ENCODE results near the gene ADGRD1.

Gene ADGRD1

DNA sequence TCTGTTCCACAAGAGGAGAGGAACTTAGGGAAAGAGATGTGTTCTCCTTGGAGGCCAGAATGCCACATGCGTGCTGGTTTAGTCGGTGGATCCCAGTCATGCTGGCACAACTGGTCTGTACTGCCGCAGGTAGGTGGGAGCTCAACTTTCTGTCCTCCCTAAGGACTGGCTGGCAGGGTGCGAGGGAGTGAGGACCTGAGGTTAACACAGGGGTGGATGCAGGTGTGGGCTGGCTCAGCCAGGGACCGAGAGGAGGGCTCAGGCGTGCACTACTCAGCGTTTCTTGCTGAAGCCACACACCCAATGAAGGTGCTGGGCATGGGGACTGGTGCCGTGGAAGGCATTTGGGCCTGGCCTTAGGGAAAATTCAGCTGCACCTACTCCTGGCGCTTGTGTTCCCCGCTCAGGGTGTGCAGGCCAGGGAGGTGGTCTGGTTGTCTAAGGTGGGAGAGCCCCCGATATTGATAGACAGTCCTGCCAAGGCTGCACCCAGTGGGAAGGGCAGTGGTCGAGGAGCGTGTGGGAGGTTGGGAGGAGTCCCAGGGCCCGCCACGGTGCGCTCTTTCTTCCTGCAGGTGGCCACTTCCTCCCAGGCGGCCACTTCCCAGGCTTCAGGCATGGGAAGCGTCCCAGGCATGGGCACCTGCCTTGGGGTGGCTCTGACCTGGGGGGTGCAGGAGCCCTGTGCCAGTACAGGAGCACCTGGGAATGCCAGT, 138.4 kb downstream of the ADGRD1 start:
- DNase-seq (ENCODE audit: low read depth in 2 of 2), result no peak

DNA sequence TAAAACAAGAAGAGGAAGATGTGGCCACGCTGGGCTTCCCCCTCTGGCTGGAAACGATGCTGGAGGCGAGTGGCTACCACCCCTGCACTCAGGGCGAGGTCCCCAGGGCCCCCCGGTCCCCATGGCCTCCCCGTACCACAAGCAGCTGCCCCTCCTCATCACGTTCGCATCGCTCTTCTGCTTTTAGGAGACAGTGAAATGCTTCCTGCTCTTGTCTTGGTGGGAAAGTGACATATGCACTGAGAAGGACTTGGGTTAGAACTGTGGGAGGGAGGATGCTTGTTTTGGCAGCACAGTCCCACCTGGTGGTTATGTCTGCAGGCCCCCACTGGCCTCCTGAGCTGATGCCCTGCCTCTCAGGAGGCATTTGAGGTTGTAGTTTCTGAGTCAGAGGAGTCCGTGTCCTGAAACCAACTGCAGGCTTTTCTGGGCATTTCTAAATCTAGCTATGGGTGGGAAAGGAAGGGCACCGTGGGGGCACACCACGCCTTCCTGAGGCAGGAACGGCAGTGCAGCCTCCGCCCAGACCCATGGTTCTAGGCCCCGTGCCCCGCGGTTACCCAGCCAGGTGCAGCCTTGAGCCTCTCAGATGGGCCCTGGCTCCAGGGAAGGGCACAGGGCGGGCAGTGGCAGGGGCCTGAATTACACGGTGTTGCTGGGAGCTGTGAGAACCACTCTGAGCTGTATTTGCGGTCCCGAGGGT, 139.3 kb downstream of the ADGRD1 start:
- DNase-seq (ENCODE audit: low read depth in 2 of 2), result peak in 1 of 2 donors; percentile 35

DNA sequence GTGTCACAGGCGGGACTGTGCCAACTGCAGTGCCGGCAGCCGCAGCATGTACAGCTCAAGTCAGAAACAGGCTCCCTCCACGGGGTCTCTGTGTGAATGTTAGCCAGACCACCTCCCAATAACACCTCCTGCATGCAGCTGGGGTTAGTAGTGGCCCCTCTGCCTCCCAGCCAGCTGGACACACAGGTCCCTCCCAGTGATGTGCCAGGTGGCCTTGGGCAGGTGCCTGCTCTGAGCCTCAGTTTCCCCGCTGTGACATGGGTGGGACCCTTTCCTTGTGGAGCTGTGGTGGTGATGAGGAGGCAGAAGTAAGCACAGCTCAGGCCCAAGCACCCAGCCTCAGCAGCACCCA, 139.9 kb downstream of the ADGRD1 start:
- DNase-seq (ENCODE audit: low read depth in 2 of 2), result no peak

DNA sequence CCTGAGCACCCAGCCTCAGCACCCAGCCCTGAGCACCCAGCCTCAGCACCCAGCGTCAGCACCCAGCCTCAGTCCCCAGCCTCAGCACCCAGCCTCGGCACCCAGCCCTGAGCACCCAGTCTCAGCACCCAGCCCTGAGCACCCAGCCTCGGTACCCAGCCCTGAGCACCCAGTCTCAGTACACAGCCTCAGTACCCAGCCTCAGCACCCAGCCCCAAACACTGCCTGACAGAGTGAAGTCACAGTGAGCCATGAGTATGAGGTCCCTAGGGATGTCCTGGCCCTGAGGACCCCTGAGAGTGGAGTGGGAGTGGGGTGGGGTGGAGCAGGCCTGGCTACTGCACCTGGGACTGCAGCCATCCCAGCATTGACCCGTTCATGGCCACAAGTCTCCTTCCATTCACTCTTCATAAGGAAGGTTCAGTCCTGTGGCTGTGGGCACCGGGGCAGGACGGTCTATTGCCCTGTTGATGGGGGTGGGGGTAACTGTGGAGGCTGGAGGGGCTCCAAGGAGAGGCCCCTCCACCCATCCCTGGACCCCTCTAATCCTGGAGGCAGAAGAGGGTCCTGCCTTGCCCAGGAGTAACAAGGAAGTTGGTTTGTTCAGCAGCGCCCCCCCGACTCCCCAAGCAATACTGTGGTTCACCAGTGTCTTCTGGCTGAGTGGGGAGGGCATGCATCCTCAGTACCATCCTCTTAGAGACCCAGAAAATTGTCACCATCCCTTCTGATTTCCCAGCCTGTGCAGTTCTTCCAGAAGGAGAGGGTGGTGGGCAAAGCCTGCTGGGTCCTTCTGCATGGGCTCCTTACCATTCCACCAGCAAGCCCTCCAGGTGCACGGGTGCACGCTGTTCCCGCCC, 140.5 kb downstream of the ADGRD1 start:
- DNase-seq (ENCODE audit: low read depth in 2 of 2), result no peak

DNA sequence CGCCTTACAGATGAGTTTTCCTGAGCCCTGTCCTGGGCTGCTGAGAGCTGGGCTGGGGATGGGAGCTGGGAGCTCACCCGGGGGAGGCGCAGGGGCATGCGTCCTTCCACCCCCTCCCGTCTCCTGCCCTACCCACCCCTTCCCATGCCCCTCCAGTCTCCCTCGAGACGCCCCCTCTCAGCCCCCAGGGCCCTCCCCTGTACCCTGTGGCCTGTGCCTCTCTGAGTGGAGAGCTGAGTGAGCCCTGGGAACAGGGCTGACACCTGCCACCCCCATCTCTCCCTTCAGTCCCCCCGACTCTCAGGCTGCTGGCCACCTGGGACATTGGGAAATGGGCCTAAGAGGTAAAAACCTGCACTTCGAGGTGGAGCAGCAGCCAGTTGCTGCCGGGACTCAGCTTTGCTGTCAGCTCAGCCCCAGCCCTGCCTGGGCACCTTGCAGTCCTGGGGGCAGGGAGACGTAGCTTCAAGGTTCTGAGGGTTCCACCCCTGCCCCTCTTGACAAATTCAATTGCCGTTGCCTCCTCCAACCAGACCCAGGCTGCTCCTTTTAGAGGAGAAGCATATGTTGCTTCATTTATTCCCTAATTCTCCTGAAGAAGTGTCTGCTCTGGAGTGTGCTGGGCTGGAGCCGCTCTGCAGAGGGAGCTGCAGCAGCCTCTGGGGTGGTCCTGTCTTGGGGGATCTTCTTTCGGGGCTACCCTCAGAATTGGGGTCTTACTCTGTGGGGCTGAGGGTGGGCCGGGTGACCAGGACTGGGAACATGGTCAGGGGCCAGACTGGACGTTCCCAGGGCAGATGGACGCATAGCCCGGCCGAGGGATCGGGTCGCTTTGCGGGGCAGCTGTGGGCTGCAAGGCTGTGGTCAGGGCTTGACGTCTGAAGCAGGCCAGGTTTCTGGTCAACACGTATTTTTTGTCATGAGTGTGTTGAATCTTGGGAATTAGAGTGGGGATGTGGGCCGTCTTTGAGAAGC, 141.4 kb downstream of the ADGRD1 start:
- no peak for DNase-seq (ENCODE audit: low read depth in 2 of 2)

DNA sequence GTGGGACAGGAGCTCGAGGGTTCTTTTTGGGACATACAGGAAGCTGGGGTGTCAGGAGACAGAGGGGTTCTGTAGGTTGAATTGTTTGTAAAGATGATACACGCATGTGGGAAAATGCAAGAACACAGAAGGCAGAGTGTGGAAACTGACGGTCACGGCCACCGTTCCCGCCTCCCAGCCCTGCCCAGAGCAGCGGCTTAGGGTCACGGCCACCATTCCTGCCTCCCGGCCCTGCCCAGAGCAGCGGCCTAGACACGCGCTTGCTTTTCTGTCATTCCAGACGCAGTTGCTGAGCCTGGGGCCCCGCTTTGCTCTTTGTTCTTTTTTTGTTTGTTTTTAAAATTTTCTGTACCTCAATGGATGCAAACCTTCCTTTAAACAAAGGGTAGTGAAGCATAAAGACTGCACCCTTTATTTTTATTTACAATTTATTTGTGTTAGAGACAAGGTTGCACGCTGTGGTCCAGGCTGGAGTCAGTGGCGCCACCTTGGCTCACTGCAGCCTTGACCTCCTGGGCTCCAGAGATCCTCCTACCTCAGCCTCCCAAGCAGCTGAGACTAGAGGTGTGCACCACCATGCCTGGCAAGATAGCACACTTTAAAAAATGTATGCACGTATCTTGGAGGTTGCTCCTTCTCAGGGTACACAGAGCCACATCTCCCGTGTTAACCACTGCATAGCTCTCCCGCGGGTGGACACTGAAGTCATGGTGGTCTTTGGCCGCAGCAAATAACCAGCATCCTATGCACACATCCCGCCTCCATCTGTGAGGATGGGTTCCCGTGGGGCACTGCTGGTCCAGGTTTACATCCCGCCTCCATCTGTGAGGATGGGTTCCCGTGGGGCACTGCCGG, 142.3 kb downstream of the ADGRD1 start:
- DNase-seq (ENCODE audit: low read depth in 2 of 2), result no peak

DNA sequence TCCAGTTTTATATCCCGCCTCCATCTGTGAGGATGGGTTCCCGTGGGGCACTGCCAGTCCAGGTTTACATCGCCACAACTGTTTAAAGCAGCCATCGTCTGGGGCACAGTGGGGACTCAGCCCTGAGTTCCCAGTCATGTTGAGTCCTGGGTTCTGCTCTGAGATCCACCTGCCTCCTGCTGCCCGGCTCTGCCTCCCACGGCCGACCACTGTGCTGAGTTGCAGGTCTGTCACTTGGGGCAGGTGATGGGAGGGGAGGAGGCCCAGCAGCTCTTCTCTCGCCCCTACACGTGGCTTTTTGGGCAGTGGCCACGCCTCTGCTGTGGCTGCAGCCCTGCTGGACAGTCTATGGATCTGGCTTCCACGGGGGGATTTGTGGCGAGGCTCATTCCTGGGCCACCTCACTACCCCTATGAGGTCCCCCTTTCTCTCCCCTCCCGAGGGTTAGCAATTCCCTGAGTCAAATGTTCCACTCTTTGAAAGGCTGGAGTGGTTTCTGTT, 143.0 kb downstream of the ADGRD1 start:
- DNase-seq (ENCODE audit: low read depth in 2 of 2), result no peak

DNA sequence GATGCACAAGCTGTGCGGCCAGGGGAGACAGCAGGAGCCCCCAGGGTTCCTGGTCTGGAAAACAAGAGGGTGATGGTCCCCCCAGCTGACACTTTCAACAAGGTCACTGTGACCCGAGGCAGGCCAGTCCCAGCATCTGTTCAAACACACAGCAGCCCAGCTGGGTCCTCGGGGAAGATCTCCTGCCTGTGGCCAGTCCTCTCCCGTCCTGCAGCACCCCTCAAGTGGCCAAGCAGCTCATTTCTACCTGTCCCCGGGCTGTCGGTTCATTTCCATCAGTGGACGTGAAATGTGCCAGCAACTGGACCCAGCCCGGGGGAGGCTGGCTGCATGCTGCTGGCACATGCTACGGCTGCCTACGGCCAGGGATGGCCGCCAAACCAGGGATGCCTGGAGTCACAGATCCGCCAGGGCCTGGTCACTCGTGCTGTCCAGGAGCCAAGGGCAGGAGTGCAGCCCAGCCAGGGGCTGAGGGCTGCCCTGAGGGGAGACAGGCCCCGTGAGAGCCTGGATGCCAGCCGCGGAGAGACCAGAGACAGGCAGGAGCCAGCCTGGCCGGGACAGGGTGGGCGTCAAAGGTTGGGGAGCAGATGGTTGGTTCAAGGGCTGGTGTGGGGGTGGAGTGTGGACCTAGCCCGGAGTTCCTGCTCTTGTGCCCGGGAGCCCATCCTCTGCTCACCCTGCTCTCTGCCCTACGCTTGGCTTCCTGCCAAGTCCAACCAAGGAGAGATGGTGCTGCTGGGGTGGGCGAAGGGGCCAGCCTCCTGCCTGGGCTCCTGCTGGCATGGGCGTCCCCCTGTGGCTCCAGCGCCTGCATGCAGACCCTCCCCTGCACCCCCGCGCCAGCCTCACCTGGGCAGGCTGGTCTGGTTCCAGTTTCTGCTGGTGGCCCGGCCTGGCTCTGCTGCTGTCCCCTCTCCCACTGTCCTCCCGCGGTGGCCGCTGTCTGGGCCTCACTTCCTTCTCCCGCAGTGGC, 143.8 kb downstream of the ADGRD1 start:
- no peak for DNase-seq (ENCODE audit: low read depth in 2 of 2)

DNA sequence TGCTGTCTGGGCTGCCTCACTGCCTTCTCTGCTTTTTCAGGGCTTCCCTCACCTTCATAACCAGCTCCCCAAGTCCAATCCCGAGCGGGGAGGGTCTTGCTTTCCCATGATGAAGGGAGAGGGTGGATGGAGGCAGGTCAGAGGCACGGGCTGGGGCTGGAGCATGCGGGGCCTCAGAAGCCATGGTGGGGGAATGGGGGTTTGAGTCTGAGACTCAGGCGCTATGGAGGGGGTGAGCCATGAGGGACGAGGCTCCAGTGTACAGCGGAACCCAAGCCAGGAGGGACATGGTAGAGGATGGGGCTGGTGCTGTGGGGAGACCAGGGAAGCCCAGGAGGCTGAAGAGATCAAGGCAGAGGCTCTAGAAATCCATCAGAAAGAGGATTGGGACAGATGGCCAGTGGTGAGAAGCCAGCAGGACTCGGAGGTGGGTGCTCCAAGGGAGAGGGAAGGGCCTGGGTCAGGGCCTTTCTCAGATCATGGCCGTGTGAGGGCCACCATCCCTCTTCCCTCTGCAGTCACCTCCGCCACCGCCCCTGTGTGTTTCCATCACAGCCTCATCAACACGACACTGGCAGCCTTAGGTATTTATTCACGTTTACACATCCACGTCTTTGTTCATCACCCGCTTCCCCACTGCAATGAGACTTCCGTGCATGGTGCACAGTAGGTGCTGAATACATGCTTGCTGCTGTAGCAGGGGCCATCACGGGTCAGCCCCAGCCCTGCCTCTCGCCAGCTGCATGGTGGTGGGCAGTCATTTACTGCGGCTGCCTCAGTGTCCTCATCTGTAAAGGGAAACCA, 144.7 kb downstream of the ADGRD1 start:
- no peak for DNase-seq (ENCODE audit: low read depth in 2 of 2)

DNA sequence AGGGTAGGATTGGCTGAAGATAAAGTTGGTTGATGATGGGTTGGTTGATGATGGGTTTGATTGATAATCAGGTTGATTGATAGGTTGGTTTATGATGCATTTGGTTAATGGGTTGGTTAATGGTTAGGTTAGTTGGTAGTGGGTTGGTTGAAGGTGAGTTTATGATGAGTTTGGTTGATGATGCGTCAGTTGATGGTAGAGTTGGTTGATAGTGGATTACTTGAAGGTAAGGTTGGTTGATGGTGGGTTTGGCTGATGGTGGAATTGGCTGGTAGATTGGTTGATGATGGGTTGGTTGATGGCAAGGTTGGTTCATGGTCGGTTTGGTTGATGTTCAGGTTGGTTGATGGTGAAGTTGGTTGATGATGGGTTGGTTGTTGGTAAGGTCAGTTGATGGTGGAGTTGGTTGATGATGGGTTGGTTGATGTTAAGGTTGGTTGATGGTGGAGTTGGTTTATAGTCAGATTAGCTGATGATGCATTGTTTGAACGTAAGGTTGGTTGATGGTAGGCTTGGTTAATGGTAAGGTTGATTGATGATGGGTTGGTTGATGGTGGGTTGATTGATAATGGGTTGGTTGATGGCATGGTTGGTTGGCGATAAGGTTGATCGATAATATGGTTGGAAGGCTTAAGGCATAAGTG, 146.4 kb downstream of the ADGRD1 start:
- no peak for DNase-seq (ENCODE audit: low read depth in 2 of 2)

DNA sequence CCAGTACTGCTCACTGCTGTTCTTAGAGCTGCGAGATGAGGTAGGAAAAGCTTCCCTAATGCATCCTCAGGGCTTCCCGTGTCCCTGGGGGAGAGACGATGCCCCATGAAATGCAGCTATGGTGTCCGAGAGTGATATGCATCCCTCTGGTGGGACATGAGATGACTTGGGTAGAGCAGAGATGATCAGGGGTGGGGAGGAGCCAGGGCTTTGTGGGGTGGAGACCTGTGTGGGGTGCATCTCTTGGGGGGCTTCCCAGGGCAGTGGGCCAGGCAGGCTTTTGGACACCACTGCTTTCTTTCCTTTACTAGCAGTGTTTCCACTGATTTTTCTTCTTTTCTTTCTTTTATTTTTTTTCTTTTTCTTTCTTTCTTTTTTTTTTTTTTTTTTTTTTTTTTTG, 147.3 kb downstream of the ADGRD1 start:
- DNase-seq (ENCODE audit: low read depth in 2 of 2), result no peak

DNA sequence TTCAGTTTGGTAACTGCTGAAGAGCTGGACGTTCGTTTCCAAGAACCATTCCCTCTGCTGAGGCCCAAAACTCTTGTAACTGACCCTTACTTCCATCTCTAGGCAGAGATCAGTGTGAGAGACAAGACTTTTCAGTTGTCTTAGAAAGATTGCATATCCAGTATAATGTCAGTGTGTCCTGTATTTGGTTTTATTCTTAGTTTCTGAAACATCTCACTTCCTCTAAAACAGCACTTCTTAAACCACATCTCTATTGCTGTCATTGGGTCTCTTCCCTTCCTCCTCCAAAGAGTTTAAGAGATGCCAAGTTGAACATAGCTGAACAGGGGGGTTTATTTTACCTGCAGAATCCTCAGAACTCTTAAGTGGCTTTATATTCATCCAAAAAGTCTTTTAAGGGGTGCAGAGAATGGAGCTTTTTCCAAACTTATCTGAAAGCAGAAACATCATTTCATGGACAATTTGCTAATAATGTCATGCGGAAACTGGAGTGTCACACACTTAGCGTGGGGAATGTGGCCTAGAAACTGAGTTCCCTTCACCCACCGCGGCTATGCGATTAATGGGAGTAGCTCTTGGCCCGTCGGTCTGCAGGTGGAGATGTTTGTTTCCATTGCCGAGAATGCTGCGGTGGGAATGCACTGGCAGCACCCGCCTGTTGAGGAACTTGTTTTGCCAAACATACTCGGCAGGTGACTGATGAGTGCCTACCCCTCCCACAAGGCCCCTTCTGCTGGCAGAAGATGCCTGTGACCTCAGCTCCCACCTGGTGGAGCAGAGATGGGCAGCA, 148.2 kb downstream of the ADGRD1 start:
- no peak for DNase-seq (ENCODE audit: low read depth in 2 of 2)

DNA sequence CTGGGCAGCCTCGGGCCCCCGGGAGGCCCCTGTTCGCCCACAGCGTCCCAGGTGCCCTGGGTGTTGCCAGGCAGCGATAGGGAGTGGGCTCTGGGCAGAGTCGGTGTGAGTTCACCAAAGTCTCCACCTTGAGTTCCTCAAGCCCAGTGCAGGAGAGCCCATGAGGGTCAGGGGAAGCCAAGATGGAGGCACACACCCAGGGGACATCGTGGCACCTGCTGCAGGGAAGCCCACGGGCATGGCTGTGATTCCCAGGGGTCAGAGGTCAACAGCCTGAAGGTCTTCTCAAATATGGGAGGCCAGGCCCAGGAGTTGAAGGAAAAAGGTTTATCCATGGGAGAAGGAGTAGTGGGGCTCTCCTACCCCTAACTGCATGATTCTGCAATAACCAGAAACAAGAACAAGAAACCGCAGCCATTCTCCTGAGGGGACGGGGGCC, 148.8 kb downstream of the ADGRD1 start:
- no peak for DNase-seq (ENCODE audit: low read depth in 2 of 2)

DNA sequence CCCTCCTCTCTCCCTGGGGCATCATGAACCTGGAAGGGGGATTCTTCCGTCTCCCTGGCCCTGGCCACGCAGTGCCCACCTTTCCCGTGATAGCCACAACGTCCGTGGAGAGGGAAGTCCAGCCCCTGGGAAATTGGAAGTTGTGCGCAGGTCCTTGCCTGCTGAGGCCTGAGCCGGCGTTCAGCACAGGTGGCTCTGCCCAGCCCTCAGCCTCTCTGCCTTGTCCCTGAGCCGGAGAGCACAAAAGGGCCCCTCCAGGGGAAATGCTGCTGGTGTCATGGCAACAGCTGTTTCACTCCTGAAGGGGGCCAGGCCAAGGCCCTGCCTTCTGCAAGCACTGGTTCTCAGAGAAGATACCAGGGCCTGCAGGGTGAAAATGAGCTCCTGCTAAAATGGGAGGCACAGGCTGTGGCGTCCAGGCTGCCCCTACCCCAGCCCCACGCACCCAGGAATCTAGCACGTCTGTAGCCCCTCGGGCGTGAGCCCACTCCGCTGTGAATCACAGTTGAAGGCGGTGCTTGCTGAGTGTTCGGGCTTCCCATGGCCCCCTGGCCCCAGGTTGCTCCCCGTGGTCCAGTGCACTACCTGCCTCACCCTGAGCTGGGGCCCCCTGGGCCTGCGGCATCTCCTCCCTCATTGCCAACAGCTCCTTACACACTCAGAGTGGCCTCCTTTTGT, 149.4 kb downstream of the ADGRD1 start:
- no peak for DNase-seq (ENCODE audit: low read depth in 2 of 2)

DNA sequence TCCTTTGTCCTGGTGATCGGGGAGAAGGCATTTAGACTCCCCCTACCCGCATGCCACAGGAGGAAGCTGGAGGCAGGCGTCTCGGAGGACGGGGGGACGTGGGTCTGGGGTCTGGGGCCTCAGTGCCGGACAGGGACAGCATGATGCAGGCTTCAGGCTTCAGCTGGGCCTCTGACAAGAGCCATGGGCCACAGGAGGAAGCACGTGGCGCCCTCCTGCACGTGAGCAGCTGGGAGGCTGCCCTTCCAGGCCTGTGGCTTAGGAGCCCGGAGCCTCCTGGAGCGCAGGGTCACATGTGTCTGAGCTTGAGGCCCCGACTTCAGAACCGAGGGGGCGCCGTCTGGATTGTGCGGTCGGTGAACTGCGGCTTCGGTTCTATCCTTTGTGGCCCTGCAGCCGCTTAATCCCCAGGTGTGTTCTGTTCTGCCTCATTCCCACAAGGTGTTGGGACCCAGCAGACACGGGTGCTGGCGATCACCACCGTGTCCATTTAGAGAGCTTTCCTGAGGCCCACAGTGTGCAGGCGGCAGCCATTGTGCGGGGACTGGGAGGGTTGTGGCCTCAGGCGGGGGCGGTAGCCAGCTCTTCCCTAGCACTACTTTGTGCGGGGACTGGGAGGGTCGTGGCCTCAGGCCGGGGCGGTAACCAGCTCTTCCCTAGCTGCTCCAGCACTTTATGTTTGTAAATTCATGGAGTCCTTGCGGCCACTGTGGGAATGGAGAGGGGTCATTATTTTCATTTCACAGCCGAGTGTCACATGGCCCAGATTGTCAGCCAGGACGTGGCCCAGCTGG, 150.2 kb downstream of the ADGRD1 start:
- no peak for DNase-seq (ENCODE audit: low read depth in 2 of 2)

Data from stimulated activated CD4-positive, alpha-beta T cell treated with anti-CD3 and anti-CD28 coated beads, Interleukin-4, amount 100 ng/mL, for 48 hours (primary cell).